NCI-H345 treated with DMSO at 0.1 percent for 48 hours (cell line): Measurements from ENCODE around the gene KLK3.
"Not testable (repeated sequence)": the region's sequence is repeated elsewhere in the genome, so short reads cannot be mapped to it uniquely, and the experiment has no call there.

Experiments
- DNase-seq: peaks from one replicate; lab custom pipeline; 2025; ENCODE audit not compliant: unreplicated experiment; lab: John Stamatoyannopoulos, UW

KLK3 gene

GRCh38 chr19:50854636-50855410 lies at the start of gene KLK3:
Gene KLK3, plus strand, starts transcription at chr19:50854915. Its CDS starts 41 bp downstream, at chr19:50854956.
- no peak for DNase-seq

- DNase-seq, result no peak
Observed at GRCh38 chr19:50808856-50809255, 45.9 kb upstream of the KLK3 start.

- DNase-seq, result not testable (repeated sequence)
Observed at GRCh38 chr19:50811622-50812238, 43.0 kb upstream of the KLK3 start.

GRCh38 chr19:50812474-50812873 lies 42.2 kb upstream of the KLK3 start:
- no peak for DNase-seq

DNA sequence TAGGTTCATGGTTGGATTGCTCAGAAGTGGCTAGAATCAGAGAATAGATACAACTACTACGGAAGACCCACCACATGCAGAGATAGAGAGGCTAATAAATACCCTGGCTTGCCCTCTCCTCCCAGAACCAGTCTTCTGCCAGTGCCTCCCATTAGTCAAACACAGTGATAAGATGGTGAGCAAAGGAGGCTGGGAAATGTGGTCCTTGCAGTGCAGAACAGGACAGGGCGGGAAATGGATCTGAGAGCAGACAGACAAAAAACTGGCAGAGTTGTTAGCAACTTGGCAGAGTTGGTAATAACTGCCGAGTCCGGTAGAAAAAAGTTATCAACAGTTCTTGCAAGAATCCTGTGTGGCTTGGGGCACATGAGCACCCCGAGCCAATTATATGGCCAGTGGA lies 39.8 kb upstream of the KLK3 start:
- no peak for DNase-seq

GRCh38 chr19:50815439-50815838 lies 39.3 kb upstream of the KLK3 start:
- no peak for DNase-seq

DNA sequence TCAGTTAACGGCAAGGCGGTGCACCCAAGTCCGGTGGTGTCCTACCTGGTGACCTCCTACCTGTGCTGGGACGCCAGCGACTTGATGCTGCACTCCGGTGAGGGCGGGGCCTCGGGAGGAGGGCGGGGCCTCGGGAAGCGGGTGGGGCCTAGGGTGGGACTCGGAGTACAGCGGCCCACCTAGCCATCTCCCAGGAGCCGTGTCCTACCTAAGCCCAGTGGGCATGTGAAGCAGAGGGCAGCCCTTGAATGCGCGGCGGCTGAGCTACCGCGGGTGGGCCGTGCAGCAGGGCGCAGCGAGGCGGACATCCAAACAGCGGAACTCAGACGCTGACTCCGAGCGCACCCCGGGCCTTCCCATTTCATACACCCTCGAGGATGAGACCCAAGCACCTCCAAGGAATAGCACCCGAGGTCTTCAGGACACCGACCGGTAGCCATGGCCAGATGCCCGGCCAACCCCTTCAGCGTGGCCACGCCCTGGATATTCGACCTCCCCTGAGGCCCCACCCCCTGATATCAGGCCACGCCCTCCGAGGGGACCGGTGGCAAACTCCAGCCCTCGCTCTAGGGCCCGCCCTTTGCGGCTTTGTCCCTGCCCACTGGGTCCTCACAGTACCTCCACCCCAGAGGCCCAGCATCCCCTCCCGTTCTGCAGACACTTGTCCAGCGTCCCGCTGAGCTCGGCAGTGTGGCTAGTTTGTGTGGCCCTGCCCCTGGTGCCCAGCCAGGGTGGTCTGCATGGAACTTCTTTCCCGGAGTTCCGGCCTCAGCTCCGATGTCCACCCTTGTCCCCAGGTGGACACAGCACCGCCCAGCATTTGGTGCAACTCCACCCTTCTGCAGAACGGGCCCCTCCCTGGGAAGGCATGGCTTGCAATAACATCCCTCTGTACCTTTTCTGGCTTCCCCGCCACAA lies 36.5 kb upstream of the KLK3 start:
- DNase-seq, result no peak

DNA sequence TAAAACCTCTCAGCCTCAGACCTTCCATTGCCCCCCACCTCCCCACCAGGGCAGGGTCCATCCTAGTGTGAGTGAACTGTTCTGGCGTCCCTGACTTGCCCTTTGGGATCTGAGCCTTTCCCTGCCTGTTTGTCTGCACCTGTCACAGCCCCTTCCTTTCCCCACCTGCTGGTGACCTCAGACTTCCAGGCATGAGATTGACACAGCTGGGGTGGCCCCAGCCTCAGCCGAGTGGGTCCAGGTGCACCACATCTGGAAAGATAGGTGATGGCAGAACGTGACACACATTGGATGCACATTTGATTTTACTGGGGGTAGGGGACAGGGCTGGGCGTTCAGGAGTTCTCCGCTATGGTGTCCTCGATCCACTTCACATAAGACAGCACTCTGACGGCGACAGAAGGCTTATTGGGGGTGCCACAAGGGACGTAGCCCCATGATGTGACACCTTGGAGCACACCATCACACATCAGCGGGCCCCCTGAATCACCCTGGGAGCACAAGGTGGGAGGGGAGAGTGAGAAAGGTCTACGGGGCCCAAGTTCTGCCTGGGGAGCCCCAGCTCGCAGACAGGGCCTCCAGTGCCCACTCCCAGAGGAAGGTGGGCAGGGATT lies 35.7 kb upstream of the KLK3 start:
- DNase-seq, result no peak

GRCh38 chr19:50819636-50820035 lies 35.1 kb upstream of the KLK3 start:
- DNase-seq, result no peak

- DNase-seq, result no peak
Observed at GRCh38 chr19:50820086-50820485, 34.6 kb upstream of the KLK3 start.

DNA sequence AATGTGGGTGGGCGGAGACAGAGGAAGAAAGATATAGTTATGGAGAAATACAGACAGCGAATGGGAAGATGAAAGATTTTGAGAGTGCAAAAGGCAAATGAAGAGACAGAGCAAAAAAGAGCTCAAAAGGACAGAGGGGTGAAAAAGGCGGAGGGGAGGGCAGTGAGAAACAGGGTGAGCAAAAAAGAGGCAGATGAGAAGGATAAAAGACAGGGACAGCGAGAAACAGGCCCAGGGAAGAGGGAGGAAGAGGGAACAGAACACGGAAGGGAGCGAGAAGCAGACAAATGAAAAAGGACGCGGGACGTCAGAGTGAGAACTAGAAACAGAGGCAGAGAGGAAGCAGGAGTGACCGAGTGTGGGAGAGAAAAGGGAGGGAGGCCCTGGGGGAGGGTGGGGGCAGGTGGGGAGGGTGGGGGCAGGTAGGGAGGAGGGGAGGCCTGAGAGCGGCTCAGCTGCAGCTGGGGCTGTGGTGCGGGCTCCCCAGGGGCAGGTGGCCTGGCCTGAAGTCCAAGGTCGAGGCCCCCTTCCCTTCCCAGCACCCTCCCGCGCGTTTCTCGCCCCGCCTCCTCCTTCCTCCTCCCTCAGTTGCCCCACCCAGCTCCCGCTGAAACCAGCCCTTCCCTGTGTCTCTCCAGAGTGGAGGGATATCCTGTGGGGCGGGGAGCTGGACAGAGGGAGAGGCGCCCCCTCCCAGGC lies 34.0 kb upstream of the KLK3 start:
- DNase-seq, result no peak

DNA sequence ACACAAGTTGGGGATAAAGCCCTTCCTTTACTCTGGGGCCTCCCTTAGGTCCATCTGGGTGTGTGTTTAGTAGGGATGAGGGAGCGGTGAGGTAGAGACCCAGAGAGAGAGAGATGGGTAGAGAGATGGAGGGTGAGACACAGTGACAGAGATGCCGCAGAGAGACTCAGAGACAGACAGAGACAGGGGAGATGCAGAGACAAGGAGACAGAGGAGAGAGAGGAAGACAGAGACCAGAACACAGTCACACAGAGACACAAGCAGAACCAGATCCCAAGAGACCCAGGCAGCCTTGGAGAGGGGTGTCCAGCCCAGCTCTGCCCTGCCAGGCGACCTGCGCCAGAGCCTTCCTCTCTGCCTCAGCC lies 33.5 kb upstream of the KLK3 start:
- no peak for DNase-seq

DNA sequence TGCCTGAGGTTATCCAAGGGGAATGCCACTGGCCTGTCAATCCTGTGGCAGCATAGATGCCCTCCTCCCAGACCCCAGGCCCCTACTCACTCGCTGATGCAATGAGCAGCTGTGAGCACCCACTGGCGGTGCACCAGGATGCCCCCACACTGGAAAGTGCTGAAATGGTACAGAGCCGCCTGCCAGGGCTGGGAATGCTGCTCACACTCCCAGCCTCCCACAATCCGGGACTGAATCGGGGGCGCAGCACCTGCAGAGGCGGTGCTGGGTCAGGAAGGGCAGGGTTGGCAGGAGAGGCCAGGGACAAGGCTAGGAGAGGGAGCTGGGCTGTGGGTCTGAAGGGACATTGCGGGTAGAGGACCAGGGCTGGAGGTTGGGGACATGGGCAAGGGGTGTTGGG lies 33.1 kb upstream of the KLK3 start:
- DNase-seq, result no peak

DNA sequence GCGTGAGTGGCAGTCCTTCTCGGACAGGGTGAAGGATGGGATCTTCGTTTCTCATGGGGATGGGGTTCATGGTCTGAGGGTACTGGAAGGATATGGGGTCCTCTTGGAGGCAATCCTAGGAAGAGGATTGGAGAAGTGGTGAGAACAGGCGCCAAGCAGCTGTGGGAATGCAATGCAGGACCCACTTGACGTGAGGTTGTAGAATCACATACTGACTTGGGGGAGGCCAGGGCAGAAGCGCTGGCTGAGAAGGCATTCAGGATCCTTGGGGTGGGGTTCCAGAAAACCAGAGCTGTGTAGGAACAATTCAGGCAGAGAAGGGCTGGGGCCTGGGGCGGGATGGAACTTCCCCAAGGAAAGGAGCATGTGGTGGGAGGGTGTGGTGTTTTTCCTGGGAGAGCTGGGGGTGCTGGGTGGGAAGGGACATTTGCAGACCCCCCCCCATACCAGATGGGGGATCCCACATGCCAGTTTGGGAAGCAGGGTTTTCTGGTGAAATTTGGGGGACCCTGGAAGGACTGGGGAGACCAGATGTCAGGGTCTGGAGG lies 32.0 kb upstream of the KLK3 start:
- DNase-seq, result no peak

DNA sequence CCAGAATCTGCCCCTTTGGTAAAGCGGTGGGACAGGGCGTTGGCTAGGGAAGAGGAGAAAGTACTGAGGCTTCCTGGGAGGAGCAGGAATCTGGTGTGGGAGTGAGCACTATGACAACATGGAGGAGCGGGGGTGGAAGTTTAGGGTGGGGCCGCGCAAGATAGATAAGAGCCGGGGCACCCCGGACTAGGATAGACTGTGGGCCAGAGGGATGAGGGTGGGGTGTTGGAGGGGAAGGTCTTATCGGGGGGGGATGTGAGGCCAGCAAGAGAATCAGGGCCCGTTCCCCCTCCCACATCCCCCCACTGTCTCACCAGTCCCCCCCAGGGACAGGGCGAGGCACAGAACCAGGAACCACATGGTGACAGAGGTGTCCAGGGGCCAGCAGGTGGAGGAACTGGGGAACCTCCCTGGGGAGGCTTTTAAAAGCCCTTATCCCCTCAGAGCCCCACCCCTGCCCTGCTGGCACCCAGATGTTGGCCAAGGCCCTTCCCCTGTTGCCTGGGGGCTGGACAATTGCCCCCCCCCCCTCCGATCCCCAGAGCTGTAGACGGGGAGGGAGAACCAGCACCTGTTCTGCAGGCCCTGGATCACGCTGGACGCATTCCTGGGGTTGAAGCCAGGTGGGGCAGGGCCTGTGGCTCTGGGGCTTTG lies 31.2 kb upstream of the KLK3 start, which contains the start of gene KLK1:
KLK1 (minus strand) TSS at position 399 of the 654 bp plus-strand sequence; CDS start at position 360, 39 bp downstream.
- DNase-seq, result no peak

DNA sequence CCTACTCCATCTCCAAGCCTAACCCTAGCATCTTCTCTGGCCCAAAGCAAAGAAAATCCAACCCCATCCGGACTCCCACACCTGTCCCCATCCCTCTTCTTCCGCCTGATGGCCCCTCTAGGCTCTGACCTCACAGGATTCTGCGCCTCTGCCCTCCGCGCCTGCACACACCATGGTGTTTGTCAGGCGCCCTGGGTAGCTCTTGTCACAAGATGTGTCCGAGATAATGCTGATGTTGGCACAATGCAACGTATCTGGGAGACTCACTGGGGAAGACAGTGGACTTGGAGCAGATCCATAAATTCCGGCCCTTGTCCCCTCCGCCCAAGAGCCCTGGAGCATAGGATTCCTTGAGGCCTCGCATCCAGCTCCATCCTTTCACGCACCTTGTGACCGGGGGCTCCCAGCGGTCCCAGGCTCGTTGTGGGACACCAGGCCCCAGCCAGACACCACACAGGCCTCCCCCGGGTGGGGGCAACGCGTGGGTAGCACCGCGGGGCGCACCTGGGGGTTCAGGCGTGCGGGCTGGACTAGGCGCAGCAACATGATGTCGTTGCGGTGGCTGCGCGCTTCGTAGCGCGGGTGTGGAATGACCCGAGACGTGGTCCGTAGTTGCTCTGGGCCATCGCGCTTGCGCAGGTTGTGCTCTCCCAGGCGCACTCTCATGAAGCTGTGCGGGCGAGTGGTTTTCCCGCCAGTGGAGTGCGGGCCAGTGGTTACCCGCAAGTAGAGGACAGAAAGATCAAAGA lies 28.0 kb upstream of the KLK3 start:
- no peak for DNase-seq

DNA sequence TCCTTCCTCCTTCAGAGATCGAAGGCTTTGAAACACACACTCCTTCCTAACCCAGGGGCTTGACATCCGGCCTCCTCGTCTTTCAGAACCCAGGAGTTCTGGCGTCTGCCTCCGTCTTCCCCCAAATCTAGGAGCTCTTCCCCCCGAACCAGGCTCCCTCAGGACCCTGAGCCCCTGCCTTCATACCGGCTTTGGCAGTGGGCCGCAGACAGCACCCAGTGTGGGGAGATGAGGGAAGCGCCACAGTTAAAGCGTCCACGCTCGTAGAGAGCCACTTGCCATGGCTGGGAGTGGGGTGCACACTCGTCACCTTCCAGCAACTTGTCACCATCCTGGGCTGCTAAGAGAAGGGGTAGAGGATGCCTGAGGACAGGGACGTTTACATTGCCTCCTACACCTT lies 27.2 kb upstream of the KLK3 start:
- no peak for DNase-seq

DNA sequence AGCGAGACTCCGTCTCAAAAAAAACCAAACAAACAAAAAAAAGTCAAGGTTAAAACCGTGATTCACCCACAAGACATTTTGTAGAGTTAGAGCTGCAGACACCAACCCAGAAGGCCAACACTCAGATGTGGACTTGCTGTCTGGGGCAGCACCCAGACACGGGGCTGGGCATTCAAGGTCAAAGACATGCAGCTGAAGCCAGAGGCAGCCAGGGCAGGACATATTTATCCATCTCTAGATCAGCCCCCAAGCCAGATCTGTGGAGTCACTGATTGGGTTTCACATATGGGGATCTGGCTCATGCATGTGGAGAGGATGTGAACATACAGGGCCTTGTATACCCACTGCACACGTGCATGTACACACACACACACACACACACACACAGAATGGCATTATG lies 24.9 kb upstream of the KLK3 start:
- no peak for DNase-seq
